SK-N-SH (cell line): ENCODE measurements around the gene VDR. TPM values are rescaled to one million over a fixed set of nuclear protein-coding genes. Genes with fewer than 3 reads are reported as not detected.

Experiments used
- CTCF ChIA-PET: fragments of 300-600, 350-600 bp; formaldehyde crosslinking; extraction: SDS; loops from one replicate; lab custom pipeline; 2021; lab: Yijun Ruan, JAX
- POLR2A ChIA-PET: fragments of 350-600 bp; sonication (Branson Sonifier 250); formaldehyde crosslinking; extraction: SDS; loops from one replicate; lab custom pipeline; 2020; ENCODE audit warnings: antibody characterized with exemption, inconsistent platforms; lab: Yijun Ruan, JAX
- DNase-seq: peaks from one replicate; pipeline ENCODE4 v3.0.0; 2012
- H2AFZ ChIP-seq: fragments of 200-600 bp; sonication (generic); 2 replicates; pipeline ENCODE4 v1.8.1; 2016; ENCODE audit warnings: antibody characterized with exemption, mild to moderate bottlenecking, low read depth
- H3F3A ChIP-seq: fragments of 200-600 bp; sonication (generic); replicated peaks from 2 replicates; pipeline ENCODE3; 2016; ENCODE audit warnings: antibody characterized with exemption, mild to moderate bottlenecking; ENCODE audit not compliant: insufficient read depth
- H3K27ac ChIP-seq, 2 experiments: fragments of 200-500 bp in 1 of 2; fragments of 200-600 bp in 1 of 2; sonication (Bioruptor generic) in 1 of 2; sonication (generic), shearing (Covaris generic) in 1 of 2; 2 replicates each; pipeline versions ENCODE4 v1.5.1 to v1.6.1; 2014 to 2016; ENCODE audit warnings: low read depth in 2 of 2, inconsistent platforms in 1 of 2, low read length in 1 of 2, mild to moderate bottlenecking in 1 of 2, mixed read lengths in 1 of 2
- H3K27me3 ChIP-seq: fragments of 200-600 bp; sonication (generic), shearing (Covaris generic); 2 replicates; pipeline ENCODE4 v1.6.1; 2016; ENCODE audit warnings: mixed run types; ENCODE audit not compliant: insufficient read depth
- H3K36me3 ChIP-seq, 2 experiments: fragments of 200-500 bp in 1 of 2; fragments of 200-600 bp in 1 of 2; sonication (Bioruptor generic) in 1 of 2; sonication (generic) in 1 of 2; replicated peaks in 1 of 2; 2 replicates each; pipeline versions ENCODE3 to v1.5.1; 2014 to 2016; ENCODE audit warnings: low read length in 1 of 2, mild to moderate bottlenecking in 1 of 2; ENCODE audit not compliant: insufficient read depth in 2 of 2, control insufficient read depth in 1 of 2
- H3K4me1 ChIP-seq, 2 experiments: fragments of 200-500 bp in 1 of 2; fragments of 200-600 bp in 1 of 2; sonication (Bioruptor generic) in 1 of 2; sonication (generic), shearing (Covaris generic) in 1 of 2; 2 replicates each; pipeline versions ENCODE4 v1.5.1 to v1.6.1; 2014 to 2016; ENCODE audit warnings: low read depth in 1 of 2, low read length in 1 of 2, mixed run types in 1 of 2; ENCODE audit not compliant: insufficient read depth in 2 of 2, control insufficient read depth in 1 of 2
- H3K4me2 ChIP-seq: fragments of 200-600 bp; sonication (generic), shearing (Covaris generic); 2 replicates; pipeline ENCODE4 v1.6.1; 2017; ENCODE audit warnings: mixed run types
- H3K4me3 ChIP-seq, 2 experiments: fragments of 200-500 bp in 1 of 2; fragments of 200-600 bp in 1 of 2; sonication (Bioruptor generic) in 1 of 2; sonication (generic), shearing (Covaris generic) in 1 of 2; 2 replicates each; pipeline versions ENCODE4 v1.5.1 to v1.8.1; 2014 to 2016; ENCODE audit warnings: low read depth in 2 of 2, inconsistent platforms in 1 of 2, low read length in 1 of 2, mild to moderate bottlenecking in 1 of 2, mixed read lengths in 1 of 2, moderate library complexity in 1 of 2
- H3K79me2 ChIP-seq: fragments of 200-600 bp; sonication (generic); 2 replicates; pipeline ENCODE4 v1.8.1; 2017; ENCODE audit warnings: mild to moderate bottlenecking; ENCODE audit not compliant: insufficient read depth
- H3K9ac ChIP-seq: fragments of 200-600 bp; sonication (generic); 2 replicates; pipeline ENCODE4 v1.6.1; 2017; ENCODE audit warnings: mixed run types
- H3K9me2 ChIP-seq: fragments of 200-600 bp; sonication (generic); 2 replicates; pipeline ENCODE4 v1.6.1; 2017; ENCODE audit warnings: mixed run types
- H3K9me3 ChIP-seq: fragments of 200-600 bp; sonication (generic); 2 replicates; pipeline ENCODE4 v1.6.1; 2017; ENCODE audit warnings: mixed run types, mild to moderate bottlenecking, moderate library complexity
- H4K20me1 ChIP-seq: fragments of 200-600 bp; sonication (generic); 2 replicates; pipeline ENCODE4 v1.6.1; 2017; ENCODE audit warnings: mild to moderate bottlenecking, mixed run types; ENCODE audit not compliant: insufficient read depth
- CHD2 ChIP-seq: fragments of 150-350 bp; IDR thresholded peaks from 2 replicates; pipeline ENCODE4 v1.6.1; 2018; ENCODE audit warnings: low read length; ENCODE audit not compliant: partially characterized antibody
- EP300 ChIP-seq, 2 experiments: IDR thresholded peaks; 2 replicates each; pipeline versions ENCODE4 v1.4.0 to v1.6.1; 2012; ENCODE audit warnings: borderline replicate concordance in 1 of 2, low read depth in 1 of 2, low read length in 1 of 2
- EZH2phosphoT487 ChIP-seq: fragments of 200-600 bp; sonication (generic); IDR thresholded peaks from 2 replicates; pipeline ENCODE4 v1.6.1; 2017; ENCODE audit warnings: low read depth, mixed run types, mild to moderate bottlenecking, antibody characterized with exemption, moderate library complexity, borderline replicate concordance
- FOSL2 ChIP-seq: IDR thresholded peaks from 2 replicates; pipeline ENCODE4 v1.4.0; 2012; ENCODE audit warnings: low read depth, mild to moderate bottlenecking, moderate library complexity, borderline replicate concordance
- FOXM1 ChIP-seq: IDR thresholded peaks from 2 replicates; pipeline ENCODE4 v1.4.0; 2012; ENCODE audit warnings: low read depth, mild to moderate bottlenecking
- GATA2 ChIP-seq: sonication (generic); formaldehyde crosslinking; IDR thresholded peaks from 2 replicates; pipeline ENCODE4 v1.5.0; 2020; ENCODE audit warnings: mild to moderate bottlenecking, missing genetic modification reagents
- JUND ChIP-seq: IDR thresholded peaks from 2 replicates; pipeline ENCODE4 v1.4.0; 2012
- MAX ChIP-seq: IDR thresholded peaks from 2 replicates; pipeline ENCODE4 v1.4.0; 2012; ENCODE audit warnings: low read depth
- MEF2A ChIP-seq: IDR thresholded peaks from 2 replicates; pipeline ENCODE4 v1.4.0; 2012; ENCODE audit warnings: low read depth, borderline replicate concordance
- MXI1 ChIP-seq: IDR thresholded peaks from 2 replicates; pipeline ENCODE4 v1.6.1; 2012; ENCODE audit warnings: mild to moderate bottlenecking, low read depth, low read length, improper control_type of control experiment
- POLR2AphosphoS5 ChIP-seq: IDR thresholded peaks from 2 replicates; pipeline ENCODE4 v1.6.1; 2012; ENCODE audit warnings: low read depth, low read length
- RAD21 ChIP-seq: IDR thresholded peaks from 2 replicates; pipeline ENCODE4 v1.6.1; 2012; ENCODE audit warnings: mild to moderate bottlenecking, low read length
- RCOR1 ChIP-seq: fragments of 150-350 bp; IDR thresholded peaks from 2 replicates; pipeline ENCODE4 v1.6.1; 2017; ENCODE audit warnings: antibody characterized with exemption, low read length
- REST ChIP-seq: IDR thresholded peaks from 2 replicates; pipeline ENCODE4 v1.6.1; 2012; ENCODE audit warnings: mild to moderate bottlenecking, low read depth, low read length, moderate library complexity
- RXRA ChIP-seq: IDR thresholded peaks from 2 replicates; pipeline ENCODE4 v1.4.0; 2012; ENCODE audit warnings: low read depth, mild to moderate bottlenecking, borderline replicate concordance
- SIN3A ChIP-seq: IDR thresholded peaks from 2 replicates; pipeline ENCODE4 v1.6.1; 2012; ENCODE audit warnings: low read depth, mild to moderate bottlenecking, low read length, moderate library complexity, borderline replicate concordance
- SMC3 ChIP-seq: IDR thresholded peaks from 2 replicates; pipeline ENCODE4 v1.6.1; 2012; ENCODE audit warnings: low read depth, low read length, improper control_type of control experiment
- TAF1 ChIP-seq: IDR thresholded peaks from 2 replicates; pipeline ENCODE4 v1.6.1; 2012; ENCODE audit warnings: low read depth, mild to moderate bottlenecking, low read length, moderate library complexity, borderline replicate concordance
- TCF12 ChIP-seq: IDR thresholded peaks from 2 replicates; pipeline ENCODE4 v1.4.0; 2012
- TEAD4 ChIP-seq: IDR thresholded peaks from 2 replicates; pipeline ENCODE4 v1.4.0; 2012; ENCODE audit warnings: mild to moderate bottlenecking, borderline replicate concordance; ENCODE audit not compliant: insufficient read depth
- YY1 ChIP-seq: IDR thresholded peaks from 2 replicates; pipeline ENCODE4 v1.4.0; 2012; ENCODE audit warnings: low read depth, mild to moderate bottlenecking
- WGBS: methylation state at CpG from one replicate; pipeline ENCODE4 v1.1.6; 2017; ENCODE audit warnings: low lambda C conversion rate; 5-methylcytosine and 5-hydroxymethylcytosine counted together
- polyA plus RNA-seq, 3 experiments: library from polyadenylated mRNA; depleted of rRNA; stranded (reverse); fragments of >200 nt; gene quantifications; 2 replicates each; pipeline ENCODE4 v1.2.3, GENCODE V29; 2012
- TF ChIP-seq, protein P1 (sequence below): fragments of 150-350 bp; IDR thresholded peaks from 2 replicates; pipeline ENCODE4 v1.6.1; 2017; ENCODE audit warnings: antibody characterized with exemption, low read length, low read depth, borderline replicate concordance
- TF ChIP-seq, protein P2 (sequence below): fragments of 200-600 bp; sonication (generic); IDR thresholded peaks from 2 replicates; pipeline ENCODE4 v1.6.1; 2017; ENCODE audit warnings: antibody characterized with exemption, mild to moderate bottlenecking, moderate library complexity
- TF ChIP-seq, protein P3 (sequence below): IDR thresholded peaks from 2 replicates; pipeline ENCODE4 v1.4.0; 2012; ENCODE audit warnings: low read depth, borderline replicate concordance

The VDR gene
- polyA plus RNA-seq, 1 of the 3 experiments (the other 2 are of a cell fraction), result 0.33 TPM

DNA sequence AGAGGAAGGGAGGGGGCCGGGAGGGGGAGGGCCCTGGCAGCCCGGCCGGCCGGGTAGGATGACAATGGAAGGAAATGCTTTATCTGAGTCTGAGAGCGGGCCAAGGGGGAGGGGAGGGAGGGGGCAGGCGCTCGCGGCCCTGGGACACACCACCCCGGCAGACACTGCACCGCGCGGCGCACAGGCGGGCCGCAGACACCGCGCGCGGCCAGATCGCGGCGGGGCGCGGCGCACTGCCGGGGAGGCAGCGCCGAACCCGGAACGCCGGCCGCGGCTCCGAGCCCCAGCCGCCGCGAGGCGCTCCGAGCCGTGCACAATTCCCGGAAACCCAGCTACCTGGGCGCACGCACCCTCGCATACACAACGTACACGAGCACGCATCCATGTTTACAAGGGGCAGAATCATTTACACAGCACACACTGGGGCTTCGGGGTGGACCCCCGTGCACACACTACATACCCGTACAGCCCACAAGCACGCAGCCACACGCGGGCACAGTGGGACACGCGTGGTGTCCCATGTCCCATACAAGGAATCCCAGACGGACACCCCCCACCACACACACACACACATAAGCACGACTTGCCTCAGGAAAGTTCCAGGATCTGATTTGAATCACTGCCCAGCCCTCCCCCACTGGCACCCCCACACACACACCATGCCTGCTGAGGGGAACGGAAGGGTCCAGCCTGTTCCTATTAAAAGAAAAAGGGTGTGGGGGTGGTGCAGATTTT, 84.7 kb downstream of the VDR start, which contains the start of gene HDAC7:
Gene HDAC7, minus strand, starts transcription at position 8 of the 735 bp plus-strand sequence. CDS start 118 bp downstream, outside the sequence.
- Histone ChIP-seq H3K27ac (peak within 1 kb of the TSS; percentile 90 to 92), H3K79me2 (peaks cover 58% of the 10 kb centered on the region)
- TF ChIP-seq EP300 (IDR thresholded peaks at IDR 0.05; ENCODE audit: borderline replicate concordance in 1 of 2, low read depth in 1 of 2, low read length in 1 of 2), result peak; percentile 11 to 25; a peak in 2 of 4 replicates
- TF ChIP-seq, protein P1, sequence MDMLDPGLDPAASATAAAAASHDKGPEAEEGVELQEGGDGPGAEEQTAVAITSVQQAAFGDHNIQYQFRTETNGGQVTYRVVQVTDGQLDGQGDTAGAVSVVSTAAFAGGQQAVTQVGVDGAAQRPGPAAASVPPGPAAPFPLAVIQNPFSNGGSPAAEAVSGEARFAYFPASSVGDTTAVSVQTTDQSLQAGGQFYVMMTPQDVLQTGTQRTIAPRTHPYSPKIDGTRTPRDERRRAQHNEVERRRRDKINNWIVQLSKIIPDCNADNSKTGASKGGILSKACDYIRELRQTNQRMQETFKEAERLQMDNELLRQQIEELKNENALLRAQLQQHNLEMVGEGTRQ, result no peak
- no peak for TF ChIP-seq JUND
- no peak for TF ChIP-seq RXRA
- peak; percentile 24; the same call in 1 of the 2 replicates for TF ChIP-seq SIN3A
- TF ChIP-seq TCF12, result no peak
- no peak for TF ChIP-seq RCOR1
- peak; percentile 54 for TF ChIP-seq MAX
- no peak for TF ChIP-seq MEF2A
- TF ChIP-seq FOSL2, result no peak
- no peak for TF ChIP-seq YY1
- peak; percentile 84 for TF ChIP-seq TAF1
- TF ChIP-seq GATA2 (CRISPR knock-in tag), result peak; percentile 58
- TF ChIP-seq EZH2phosphoT487, result no peak
- TF ChIP-seq TEAD4, result no peak
- TF ChIP-seq, protein P2, sequence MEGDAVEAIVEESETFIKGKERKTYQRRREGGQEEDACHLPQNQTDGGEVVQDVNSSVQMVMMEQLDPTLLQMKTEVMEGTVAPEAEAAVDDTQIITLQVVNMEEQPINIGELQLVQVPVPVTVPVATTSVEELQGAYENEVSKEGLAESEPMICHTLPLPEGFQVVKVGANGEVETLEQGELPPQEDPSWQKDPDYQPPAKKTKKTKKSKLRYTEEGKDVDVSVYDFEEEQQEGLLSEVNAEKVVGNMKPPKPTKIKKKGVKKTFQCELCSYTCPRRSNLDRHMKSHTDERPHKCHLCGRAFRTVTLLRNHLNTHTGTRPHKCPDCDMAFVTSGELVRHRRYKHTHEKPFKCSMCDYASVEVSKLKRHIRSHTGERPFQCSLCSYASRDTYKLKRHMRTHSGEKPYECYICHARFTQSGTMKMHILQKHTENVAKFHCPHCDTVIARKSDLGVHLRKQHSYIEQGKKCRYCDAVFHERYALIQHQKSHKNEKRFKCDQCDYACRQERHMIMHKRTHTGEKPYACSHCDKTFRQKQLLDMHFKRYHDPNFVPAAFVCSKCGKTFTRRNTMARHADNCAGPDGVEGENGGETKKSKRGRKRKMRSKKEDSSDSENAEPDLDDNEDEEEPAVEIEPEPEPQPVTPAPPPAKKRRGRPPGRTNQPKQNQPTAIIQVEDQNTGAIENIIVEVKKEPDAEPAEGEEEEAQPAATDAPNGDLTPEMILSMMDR, result no peak
- peak; percentile 72 for TF ChIP-seq POLR2AphosphoS5
- peak; percentile 15; the same call in 1 of the 2 replicates for TF ChIP-seq MXI1
- TF ChIP-seq SMC3, result peak; percentile 10; the same call in 1 of the 2 replicates
- TF ChIP-seq FOXM1, result no peak
- TF ChIP-seq CHD2, result peak; percentile 68
- TF ChIP-seq REST, result 0 out of 2 replicates have a peak, but pooled peaks have one; percentile 24
- TF ChIP-seq RAD21, result no peak
- TF ChIP-seq, protein P3, sequence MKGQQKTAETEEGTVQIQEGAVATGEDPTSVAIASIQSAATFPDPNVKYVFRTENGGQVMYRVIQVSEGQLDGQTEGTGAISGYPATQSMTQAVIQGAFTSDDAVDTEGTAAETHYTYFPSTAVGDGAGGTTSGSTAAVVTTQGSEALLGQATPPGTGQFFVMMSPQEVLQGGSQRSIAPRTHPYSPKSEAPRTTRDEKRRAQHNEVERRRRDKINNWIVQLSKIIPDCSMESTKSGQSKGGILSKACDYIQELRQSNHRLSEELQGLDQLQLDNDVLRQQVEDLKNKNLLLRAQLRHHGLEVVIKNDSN, result no peak

More for the DNA sequence above, 84.7 kb downstream of the VDR start, which contains the start of gene HDAC7:
- peaks cover 3% of the 10 kb centered on the region in 2 experiments for H3K36me3 ChIP-seq
- no peaks in the 10 kb centered on the region for H3K27me3 ChIP-seq
- ChIA-PET CTCF (interaction anchor here (0.7 to 7.3 kb wide), 12 partner anchors 8 to 106 kb away, joined by 3 to 59 read pairs (median 4); no protein-coding TSS in a partner anchor), POLR2A (interaction anchor here (1.0 to 1.3 kb wide), 3 partner anchors 8 to 17 kb away, joined by 3 to 5 read pairs (median 5); no protein-coding TSS in a partner anchor)
- H3K4me3 ChIP-seq, result peak within 1 kb of the TSS; percentile 63 to 83
- H3K9me3 ChIP-seq, result no peaks in the 10 kb centered on the region
- 0% methylated on average over 14 of the region's 58 CpGs for WGBS
- H3K9ac ChIP-seq, result peak within 1 kb of the TSS; percentile 98
- H3K4me2 ChIP-seq, result peak within 1 kb of the TSS; percentile 97
- H3K9me2 ChIP-seq, result no peaks in the 10 kb centered on the region
- H3K4me1 ChIP-seq, result peaks cover 32 to 40% of the 10 kb centered on the region in 2 experiments
- peaks cover 9% of the 10 kb centered on the region for H3F3A ChIP-seq
- peak within 1 kb of the TSS; percentile 32; the same call in 1 of the 2 replicates for H2AFZ ChIP-seq
- peak; percentile 97 for DNase-seq
- H4K20me1 ChIP-seq, result peaks cover 36% of the 10 kb centered on the region
